ENCODE results near the gene BLVRA.

BLVRA gene

GRCh38 chr7:43749383-43749940 is 9.0 kb upstream of the BLVRA start:
- no peak for DNase-seq (ENCODE audit: low read depth)

- no peak for DNase-seq (ENCODE audit: low read depth)
Measured at GRCh38 chr7:43750016-43750887, 8.2 kb upstream of the BLVRA start.

- DNase-seq (ENCODE audit: low read depth): no peak
Measured at GRCh38 chr7:43752411-43752810, 6.1 kb upstream of the BLVRA start.

- no peak for DNase-seq (ENCODE audit: low read depth)
Measured at GRCh38 chr7:43753271-43753810, 5.1 kb upstream of the BLVRA start.

- DNase-seq (ENCODE audit: low read depth): no peak
Measured at GRCh38 chr7:43753843-43754242, 4.6 kb upstream of the BLVRA start.

GRCh38 chr7:43754596-43754995 is 3.9 kb upstream of the BLVRA start:
- DNase-seq (ENCODE audit: low read depth): no peak

GRCh38 chr7:43756368-43757072 is 2.0 kb upstream of the BLVRA start:
- peak; percentile 68 for DNase-seq (ENCODE audit: low read depth)

GRCh38 chr7:43757073-43757720 is 1.3 kb upstream of the BLVRA start:
- no peak for DNase-seq (ENCODE audit: low read depth)

- DNase-seq (ENCODE audit: low read depth): no peak
Measured at GRCh38 chr7:43758822-43759683, 573 bp downstream of the BLVRA start.

- no peak for DNase-seq (ENCODE audit: low read depth)
Measured at GRCh38 chr7:43760861-43761260, 2.4 kb downstream of the BLVRA start.

- no peak for DNase-seq (ENCODE audit: low read depth)
Measured at GRCh38 chr7:43761382-43761781, 2.9 kb downstream of the BLVRA start.

GRCh38 chr7:43761938-43762692 is 3.6 kb downstream of the BLVRA start:
- DNase-seq (ENCODE audit: low read depth): no peak

- no peak for DNase-seq (ENCODE audit: low read depth)
Measured at GRCh38 chr7:43763183-43763582, 4.7 kb downstream of the BLVRA start.

- no peak for DNase-seq (ENCODE audit: low read depth)
Measured at GRCh38 chr7:43764039-43764761, 5.7 kb downstream of the BLVRA start.

- no peak for DNase-seq (ENCODE audit: low read depth)
Measured at GRCh38 chr7:43764807-43765491, 6.5 kb downstream of the BLVRA start.

- no peak for DNase-seq (ENCODE audit: low read depth)
Measured at GRCh38 chr7:43766564-43766963, 8.1 kb downstream of the BLVRA start.

GRCh38 chr7:43767311-43767710 is 8.8 kb downstream of the BLVRA start:
- DNase-seq (ENCODE audit: low read depth): no peak

- no peak for DNase-seq (ENCODE audit: low read depth)
Measured at GRCh38 chr7:43768201-43768886, 9.9 kb downstream of the BLVRA start.

- DNase-seq (ENCODE audit: low read depth): no peak
Measured at GRCh38 chr7:43768887-43769272, 10.4 kb downstream of the BLVRA start.

Measured in HS-5 (cell line).